OCI-LY1 (cell line): ENCODE results near the gene MYLK3.
A peak's percentile ranks its signal among the peaks of the same experiment; 100 is the strongest.

Experiments used
- H2AFZ ChIP-seq: fragments of 200-600 bp; sonication (generic), shearing (Covaris generic); 2 replicates; pipeline ENCODE4 v1.6.0; 2014; ENCODE audit warnings: antibody characterized with exemption, mild to moderate bottlenecking, low read length
- H3F3A ChIP-seq: fragments of 200-600 bp; sonication (generic), shearing (Covaris generic); 2 replicates; pipeline ENCODE4 v1.6.0; 2014; ENCODE audit warnings: mild to moderate bottlenecking, antibody characterized with exemption, low read length, moderate library complexity; ENCODE audit not compliant: insufficient read depth
- H3K27ac ChIP-seq: fragments of 200-600 bp; sonication (generic); 2 replicates; pipeline ENCODE4 v1.5.1; 2014; ENCODE audit warnings: low read length, mixed run types, mild to moderate bottlenecking, low read depth; ENCODE audit not compliant: poor library complexity, severe bottlenecking
- H3K27me3 ChIP-seq: fragments of 200-600 bp; sonication (generic); 2 replicates; pipeline ENCODE4 v1.6.0; 2014; ENCODE audit warnings: antibody characterized with exemption, mild to moderate bottlenecking, low read length, moderate library complexity; ENCODE audit not compliant: insufficient read depth
- H3K36me3 ChIP-seq: fragments of 200-600 bp; sonication (generic); 2 replicates; pipeline ENCODE4 v1.6.1; 2014; ENCODE audit warnings: mild to moderate bottlenecking, antibody characterized with exemption, low read length, moderate library complexity, mixed read lengths; ENCODE audit not compliant: insufficient read depth
- H3K4me1 ChIP-seq: fragments of 200-600 bp; sonication (generic); 2 replicates; pipeline ENCODE4 v1.5.1; 2014; ENCODE audit warnings: mild to moderate bottlenecking, low read length, moderate library complexity; ENCODE audit not compliant: insufficient read depth, severe bottlenecking
- H3K4me2 ChIP-seq: fragments of 200-600 bp; sonication (generic), shearing (Covaris generic); 2 replicates; pipeline ENCODE4 v1.6.1; 2014; ENCODE audit warnings: low read length
- H3K4me3 ChIP-seq: fragments of 200-600 bp; sonication (generic); 2 replicates; pipeline ENCODE4 v1.5.1; 2014; ENCODE audit warnings: low read length, low read depth, mild to moderate bottlenecking, mixed read lengths; ENCODE audit not compliant: poor library complexity, severe bottlenecking
- H3K79me2 ChIP-seq: fragments of 200-600 bp; shearing (Covaris generic); 2 replicates; pipeline ENCODE4 v1.6.1; 2016; ENCODE audit warnings: mixed run types, low read length, mixed read lengths; ENCODE audit not compliant: insufficient read depth
- H3K9ac ChIP-seq: fragments of 200-600 bp; sonication (generic), shearing (Covaris generic); 2 replicates; pipeline ENCODE4 v1.6.1; 2014; ENCODE audit warnings: mild to moderate bottlenecking, low read length, mixed read lengths
- H3K9me2 ChIP-seq: fragments of 200-600 bp; sonication (generic), shearing (Covaris generic); 2 replicates; pipeline ENCODE4 v1.6.1; 2014; ENCODE audit warnings: low read depth, mild to moderate bottlenecking, low read length, mixed read lengths
- H3K9me3 ChIP-seq: fragments of 200-600 bp; shearing (Covaris generic); 2 replicates; pipeline ENCODE4 v1.6.1; 2014; ENCODE audit warnings: low read length, mixed read lengths
- H4K20me1 ChIP-seq: fragments of 200-600 bp; sonication (generic), shearing (Covaris generic); 2 replicates; pipeline ENCODE4 v1.6.0; 2016; ENCODE audit warnings: mild to moderate bottlenecking, low read length; ENCODE audit not compliant: insufficient read depth
- EZH2 ChIP-seq: fragments of 200-600 bp; sonication (generic), shearing (Covaris generic); IDR thresholded peaks from 2 replicates; pipeline ENCODE4 v1.8.0; 2017; ENCODE audit warnings: borderline replicate concordance, mixed run types, mild to moderate bottlenecking, antibody characterized with exemption, low read length, moderate library complexity, mixed read lengths
- TF ChIP-seq, protein P1 (sequence below): fragments of 200-600 bp; sonication (generic), shearing (Covaris generic); IDR thresholded peaks from 2 replicates; pipeline ENCODE4 v1.5.1; 2017; ENCODE audit warnings: mild to moderate bottlenecking, antibody characterized with exemption, low read length, moderate library complexity, mixed read lengths

The MYLK3 gene

DNA sequence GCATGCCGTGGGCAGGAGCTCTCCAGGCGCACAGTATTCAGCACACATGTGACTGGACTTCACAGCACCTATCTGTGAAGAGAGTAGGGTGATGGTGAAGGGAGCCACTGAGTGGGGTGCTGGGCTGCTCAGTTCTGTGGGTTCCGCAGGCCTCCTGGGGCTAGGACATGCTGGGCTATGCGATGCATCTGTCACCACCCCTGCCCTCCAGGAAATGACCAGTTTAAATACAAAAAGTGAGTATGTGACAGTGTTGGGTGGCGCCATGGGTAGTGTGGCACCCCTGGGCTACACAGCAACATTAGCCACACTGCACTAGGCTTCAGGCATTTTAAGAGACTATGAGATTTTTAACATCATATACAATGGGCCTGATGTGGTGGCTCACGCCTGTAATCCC lies 28.6 kb downstream of the MYLK3 start:
- H3K9ac ChIP-seq: no peak overlapping the region
- no peak overlapping the region for H3K27ac ChIP-seq
- no peaks in the 10 kb centered on the region for H3K27me3 ChIP-seq
- peaks cover 3% of the 10 kb centered on the region for H3K9me3 ChIP-seq
- H4K20me1 ChIP-seq: no peaks in the 10 kb centered on the region
- no peaks in the 10 kb centered on the region for H3K36me3 ChIP-seq
- no peak overlapping the region for H2AFZ ChIP-seq
- no peaks in the 10 kb centered on the region for H3F3A ChIP-seq
- H3K4me2 ChIP-seq: no peak overlapping the region
- H3K9me2 ChIP-seq: no peaks in the 10 kb centered on the region
- H3K4me3 ChIP-seq: no peak overlapping the region
- no peaks in the 10 kb centered on the region for H3K79me2 ChIP-seq
- peaks cover 29% of the 10 kb centered on the region for H3K4me1 ChIP-seq
- TF ChIP-seq, protein P1, sequence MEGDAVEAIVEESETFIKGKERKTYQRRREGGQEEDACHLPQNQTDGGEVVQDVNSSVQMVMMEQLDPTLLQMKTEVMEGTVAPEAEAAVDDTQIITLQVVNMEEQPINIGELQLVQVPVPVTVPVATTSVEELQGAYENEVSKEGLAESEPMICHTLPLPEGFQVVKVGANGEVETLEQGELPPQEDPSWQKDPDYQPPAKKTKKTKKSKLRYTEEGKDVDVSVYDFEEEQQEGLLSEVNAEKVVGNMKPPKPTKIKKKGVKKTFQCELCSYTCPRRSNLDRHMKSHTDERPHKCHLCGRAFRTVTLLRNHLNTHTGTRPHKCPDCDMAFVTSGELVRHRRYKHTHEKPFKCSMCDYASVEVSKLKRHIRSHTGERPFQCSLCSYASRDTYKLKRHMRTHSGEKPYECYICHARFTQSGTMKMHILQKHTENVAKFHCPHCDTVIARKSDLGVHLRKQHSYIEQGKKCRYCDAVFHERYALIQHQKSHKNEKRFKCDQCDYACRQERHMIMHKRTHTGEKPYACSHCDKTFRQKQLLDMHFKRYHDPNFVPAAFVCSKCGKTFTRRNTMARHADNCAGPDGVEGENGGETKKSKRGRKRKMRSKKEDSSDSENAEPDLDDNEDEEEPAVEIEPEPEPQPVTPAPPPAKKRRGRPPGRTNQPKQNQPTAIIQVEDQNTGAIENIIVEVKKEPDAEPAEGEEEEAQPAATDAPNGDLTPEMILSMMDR: no peak
- no peak for TF ChIP-seq EZH2

DNA sequence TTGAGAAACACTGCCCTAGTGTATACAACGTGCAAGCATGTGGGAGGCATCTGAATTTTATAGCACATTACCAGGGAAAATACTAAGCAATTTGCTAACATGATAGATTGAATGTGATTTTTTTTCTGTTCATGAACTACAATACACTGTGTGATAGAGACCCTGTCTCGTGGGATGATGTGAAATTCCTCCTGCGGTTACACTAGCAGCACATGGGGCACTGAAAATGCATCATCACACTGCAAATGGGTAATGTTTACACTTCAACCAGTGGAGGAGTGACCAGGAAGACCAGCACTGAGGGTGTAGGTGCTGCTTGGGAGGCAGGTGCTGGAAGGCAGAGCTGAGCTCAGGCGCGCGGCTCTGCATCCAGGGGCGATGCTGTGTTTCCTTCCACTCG lies 29.9 kb downstream of the MYLK3 start:
- Histone ChIP-seq H4K20me1 (no peaks in the 10 kb centered on the region), H3K4me2 (no peak overlapping the region)

DNA sequence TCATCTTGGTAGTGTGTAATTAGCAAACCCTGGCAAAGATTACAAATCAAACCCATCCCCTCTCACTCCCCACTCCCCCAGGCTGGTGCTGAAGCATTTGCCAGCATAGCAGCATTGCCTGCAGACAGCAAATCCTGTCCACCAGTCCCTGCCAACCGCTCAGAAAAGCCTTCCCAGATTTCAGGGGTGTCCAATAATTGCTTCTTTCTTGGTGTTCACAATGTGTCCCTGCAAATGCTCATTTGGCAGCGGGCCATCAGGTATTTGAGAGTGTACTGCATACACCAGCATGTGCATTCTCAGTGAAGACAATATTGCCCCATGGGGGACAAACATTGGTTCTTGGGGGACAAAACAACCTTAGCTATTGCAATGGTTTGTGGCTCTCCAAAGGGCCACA lies 30.5 kb downstream of the MYLK3 start:
- no peak overlapping the region; the same call in 1 of the 2 replicates for H3K9ac ChIP-seq
- no peak overlapping the region for H3K4me2 ChIP-seq
- H3K27me3 ChIP-seq: no peaks in the 10 kb centered on the region
- no peaks in the 10 kb centered on the region for H3K9me3 ChIP-seq
- TF ChIP-seq, protein P1: no peak
- peak overlapping the region; percentile 85 for H3K27ac ChIP-seq
- H3K79me2 ChIP-seq: no peaks in the 10 kb centered on the region
- H4K20me1 ChIP-seq: no peaks in the 10 kb centered on the region
- H3F3A ChIP-seq: no peaks in the 10 kb centered on the region
- H2AFZ ChIP-seq: no peak overlapping the region
- H3K4me3 ChIP-seq: no peak overlapping the region
- H3K36me3 ChIP-seq: no peaks in the 10 kb centered on the region
- no peaks in the 10 kb centered on the region for H3K9me2 ChIP-seq
- H3K4me1 ChIP-seq: peaks cover 45% of the 10 kb centered on the region

More for the DNA sequence above, 29.9 kb downstream of the MYLK3 start:
- Histone ChIP-seq H3K4me3 (no peak overlapping the region), H3K9me2 (no peaks in the 10 kb centered on the region), H3K27ac (peak overlapping the region; percentile 85), H3K9ac (no peak overlapping the region), H3F3A (no peaks in the 10 kb centered on the region), H3K36me3 (no peaks in the 10 kb centered on the region), H3K27me3 (no peaks in the 10 kb centered on the region), H3K4me1 (peaks cover 40% of the 10 kb centered on the region), H3K79me2 (no peaks in the 10 kb centered on the region), H3K9me3 (no peaks in the 10 kb centered on the region), H2AFZ (no peak overlapping the region)
- no peak for TF ChIP-seq EZH2
- TF ChIP-seq, protein P1: no peak
